PC-9 (cell line): ENCODE results near the gene STARD13. TPM values are rescaled to one million over a fixed set of nuclear protein-coding genes. Genes with fewer than 3 reads are reported as not detected.
A peak's percentile ranks its signal among the peaks of the same experiment; 100 is the strongest.

ENCODE experiments used
- BruUV-seq: library from RNA; stranded (reverse); fragments of 400-500 nt; replicated peaks from 2 replicates; lab custom pipeline; 2021; lab: Mats Ljungman, UMichigan
- CTCF ChIA-PET: fragments of 300-600 bp; sonication (Branson Sonifier 250); formaldehyde crosslinking; loops from one replicate; lab custom pipeline; 2022; ENCODE audit warnings: antibody characterized with exemption; lab: Charles Lee
- POLR2A ChIA-PET: fragments of 300-600 bp; sonication (Branson Sonifier 250); formaldehyde crosslinking; loops from one replicate; lab custom pipeline; 2022; ENCODE audit warnings: antibody characterized with exemption; ENCODE audit not compliant: unreplicated experiment; lab: Charles Lee
- DNase-seq, 2 experiments: peaks; one replicate each; pipeline versions ENCODE4 v3.0.0 to v3.0.0-alpha.2; 2015 to 2022; ENCODE audit warnings: mixed read lengths in 1 of 2
- H2AFZ ChIP-seq: fragments of 200-600 bp; sonication (generic); 2 replicates; pipeline ENCODE4 v1.8.1; 2017; ENCODE audit warnings: antibody characterized with exemption
- H3F3A ChIP-seq: fragments of 200-600 bp; sonication (generic); 2 replicates; pipeline ENCODE4 v1.8.1; 2017; ENCODE audit warnings: antibody characterized with exemption, mild to moderate bottlenecking, low read depth; ENCODE audit not compliant: insufficient read depth
- H3K27ac ChIP-seq: fragments of 200-600 bp; sonication (generic); 2 replicates; pipeline ENCODE4 v1.6.1; 2016; ENCODE audit warnings: mixed run types
- H3K27me3 ChIP-seq: fragments of 200-600 bp; sonication (generic); 2 replicates; pipeline ENCODE4 v1.6.1; 2016; ENCODE audit warnings: low read depth, mixed run types; ENCODE audit not compliant: insufficient read depth
- H3K36me3 ChIP-seq: fragments of 200-600 bp; sonication (generic); 2 replicates; pipeline ENCODE4 v1.6.1; 2016; ENCODE audit warnings: low read depth, mixed run types
- H3K4me1 ChIP-seq: fragments of 200-600 bp; sonication (generic); replicated peaks from 2 replicates; pipeline ENCODE4 v1.6.1; 2016; ENCODE audit warnings: mixed run types; ENCODE audit not compliant: insufficient read depth
- H3K4me2 ChIP-seq: fragments of 200-600 bp; sonication (generic); 2 replicates; pipeline ENCODE4 v1.6.1; 2017; ENCODE audit warnings: mixed run types
- H3K4me3 ChIP-seq: fragments of 200-600 bp; sonication (generic); 2 replicates; pipeline ENCODE4 v1.6.1; 2016; ENCODE audit warnings: mixed run types
- H3K79me2 ChIP-seq: fragments of 200-600 bp; sonication (generic); 2 replicates; pipeline ENCODE4 v1.6.1; 2017; ENCODE audit warnings: low read depth, mixed run types
- H3K9me2 ChIP-seq: fragments of 200-600 bp; sonication (generic); 2 replicates; pipeline ENCODE4 v1.8.1; 2017; ENCODE audit warnings: mild to moderate bottlenecking; ENCODE audit not compliant: insufficient read depth
- H3K9me3 ChIP-seq: fragments of 200-600 bp; sonication (generic); 2 replicates; pipeline ENCODE4 v1.8.1; 2016; ENCODE audit warnings: low read depth; ENCODE audit not compliant: insufficient read depth
- H4K20me1 ChIP-seq: fragments of 200-600 bp; sonication (generic); 2 replicates; pipeline ENCODE4 v1.8.1; 2017; ENCODE audit not compliant: insufficient read depth
- CTCF ChIP-seq: fragments of 200-600 bp; sonication (generic); conservative IDR thresholded peaks from 2 replicates; pipeline ENCODE4 v1.6.1; 2017; ENCODE audit warnings: mixed run types, antibody characterized with exemption, mild to moderate bottlenecking, moderate library complexity
- EZH2 ChIP-seq: fragments of 200-600 bp; sonication (generic); IDR thresholded peaks from 2 replicates; pipeline ENCODE4 v1.8.0; 2017; ENCODE audit warnings: antibody characterized with exemption, low read depth
- intact Hi-C: fragments of 100-400 bp; cut with micrococcal nuclease; formaldehyde crosslinking; loops from one replicate; pipeline ENCODE4 v1.10.0; 2022; ENCODE audit not compliant: unreplicated experiment
- total RNA-seq: library from RNA; stranded (reverse); gene quantifications from 2 replicates; pipeline ENCODE4 v1.2.3, GENCODE V29; 2021

Gene STARD13
- total RNA-seq, 1 experiment from 2014 or later, result 19.6 TPM

GRCh38 chr13:33279414-33280278 is 5.9 kb downstream of the STARD13 start:
- DNase-seq, result peak; percentile 63 to 96
- Histone ChIP-seq H3K4me1 (peaks cover 63% of the 10 kb centered on the region), H3K4me2 (peak overlapping the region; percentile 83), H3K4me3 (peak overlapping the region; percentile 28; the same call in 1 of the 2 replicates), H4K20me1 (no peaks in the 10 kb centered on the region), H3K9me2 (no peaks in the 10 kb centered on the region), H2AFZ (no peak overlapping the region), H3K79me2 (peaks cover 72% of the 10 kb centered on the region), H3K27me3 (no peaks in the 10 kb centered on the region), H3K36me3 (peaks cover 46% of the 10 kb centered on the region), H3K9me3 (peaks cover 3% of the 10 kb centered on the region; the same call in 1 of the 2 replicates), H3K27ac (peak overlapping the region; percentile 93), H3F3A (peaks cover 31% of the 10 kb centered on the region)
- POLR2A ChIA-PET, result no interaction called here
- no peak for TF ChIP-seq CTCF
- no peak for TF ChIP-seq EZH2
- intact Hi-C loops, result loop anchor here (1.0 kb wide), 2 partner anchors 44 to 61 kb away; no protein-coding TSS in a partner anchor
- CTCF ChIA-PET, result no interaction called here
- BruUV-seq, result no TSS peak

GRCh38 chr13:33278913-33279312 is 6.6 kb downstream of the STARD13 start:
- POLR2A ChIA-PET, result no interaction called here
- peak overlapping the region; percentile 19; the same call in 1 of the 2 replicates for H3K4me3 ChIP-seq
- H3K9me3 ChIP-seq, result peaks cover 3% of the 10 kb centered on the region; the same call in 1 of the 2 replicates
- H2AFZ ChIP-seq, result no peak overlapping the region
- H3K36me3 ChIP-seq, result peaks cover 46% of the 10 kb centered on the region
- no peak for TF ChIP-seq CTCF
- TF ChIP-seq EZH2, result no peak
- intact Hi-C loops, result no loop called here
- peaks cover 58% of the 10 kb centered on the region for H3K4me1 ChIP-seq
- H3F3A ChIP-seq, result peaks cover 31% of the 10 kb centered on the region
- peak overlapping the region; percentile 93 for H3K27ac ChIP-seq
- H3K27me3 ChIP-seq, result no peaks in the 10 kb centered on the region
- peaks cover 72% of the 10 kb centered on the region for H3K79me2 ChIP-seq
- no peaks in the 10 kb centered on the region for H3K9me2 ChIP-seq
- DNase-seq, result no peak
- BruUV-seq, result no TSS peak
- H3K4me2 ChIP-seq, result peak overlapping the region; percentile 83
- CTCF ChIA-PET, result no interaction called here
- H4K20me1 ChIP-seq, result no peaks in the 10 kb centered on the region

- H3K4me3 ChIP-seq, result no peak overlapping the region
- H2AFZ ChIP-seq, result no peak overlapping the region
- DNase-seq, result no peak
- POLR2A ChIA-PET, result no interaction called here
- peaks cover 31% of the 10 kb centered on the region for H3F3A ChIP-seq
- H3K9me3 ChIP-seq, result peaks cover 9% of the 10 kb centered on the region
- no peaks in the 10 kb centered on the region for H4K20me1 ChIP-seq
- H3K9me2 ChIP-seq, result no peaks in the 10 kb centered on the region
- intact Hi-C loops, result no loop called here
- H3K27me3 ChIP-seq, result no peaks in the 10 kb centered on the region
- TF ChIP-seq CTCF (no peak), EZH2 (no peak)
- BruUV-seq, result no TSS peak
- CTCF ChIA-PET, result no interaction called here
- no peak overlapping the region for H3K4me2 ChIP-seq
- H3K79me2 ChIP-seq, result peaks cover 70% of the 10 kb centered on the region
- H3K4me1 ChIP-seq, result peaks cover 49% of the 10 kb centered on the region
- H3K27ac ChIP-seq, result no peak overlapping the region
- H3K36me3 ChIP-seq, result peaks cover 50% of the 10 kb centered on the region
These were observed 7.6 kb downstream of the STARD13 start for GRCh38 chr13:33277946-33278345.
